Embryonic facial prominence (tissue), 1 donor: ENCODE results near the gene CAMSAP1.

ENCODE experiments used
- DNase-seq: peaks from one replicate; pipeline ENCODE4 v3.0.0-alpha.2; 2016; ENCODE audit errors: extremely low spot score

The CAMSAP1 gene

DNA sequence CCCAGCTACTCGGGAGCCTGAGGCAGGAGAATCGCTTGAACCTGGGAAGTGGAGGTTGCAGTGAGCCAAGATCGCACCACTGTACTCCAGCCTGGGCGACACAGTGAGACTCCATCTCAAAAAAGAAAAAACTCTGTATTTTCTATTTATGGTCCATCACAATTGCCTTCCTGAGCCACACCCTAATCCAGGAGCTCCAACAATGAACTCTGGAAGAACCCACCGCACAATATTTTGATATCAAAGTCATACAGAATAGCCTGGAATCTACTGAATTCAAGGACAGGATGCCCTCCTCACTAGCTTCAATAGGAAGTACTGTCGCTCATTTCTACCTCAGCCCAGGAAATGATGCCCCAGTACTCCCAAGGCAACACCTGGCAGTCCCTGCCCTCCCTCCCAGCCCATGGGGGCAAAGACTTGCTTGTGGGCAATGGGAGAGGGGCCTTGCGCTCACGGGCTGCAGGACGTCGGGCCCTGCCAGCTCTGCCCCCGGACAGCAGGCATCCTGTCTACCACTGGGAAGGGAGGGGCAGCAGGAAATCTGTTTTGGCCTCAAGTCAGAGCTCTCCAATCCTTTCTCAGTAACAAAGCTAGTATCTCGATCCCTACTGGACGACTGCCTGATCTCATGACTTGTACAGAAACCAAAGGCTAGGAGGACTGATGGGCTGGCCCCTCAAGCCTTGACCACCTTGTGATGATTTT, 34.1 kb upstream of the CAMSAP1 start:
- no peak for DNase-seq

DNA sequence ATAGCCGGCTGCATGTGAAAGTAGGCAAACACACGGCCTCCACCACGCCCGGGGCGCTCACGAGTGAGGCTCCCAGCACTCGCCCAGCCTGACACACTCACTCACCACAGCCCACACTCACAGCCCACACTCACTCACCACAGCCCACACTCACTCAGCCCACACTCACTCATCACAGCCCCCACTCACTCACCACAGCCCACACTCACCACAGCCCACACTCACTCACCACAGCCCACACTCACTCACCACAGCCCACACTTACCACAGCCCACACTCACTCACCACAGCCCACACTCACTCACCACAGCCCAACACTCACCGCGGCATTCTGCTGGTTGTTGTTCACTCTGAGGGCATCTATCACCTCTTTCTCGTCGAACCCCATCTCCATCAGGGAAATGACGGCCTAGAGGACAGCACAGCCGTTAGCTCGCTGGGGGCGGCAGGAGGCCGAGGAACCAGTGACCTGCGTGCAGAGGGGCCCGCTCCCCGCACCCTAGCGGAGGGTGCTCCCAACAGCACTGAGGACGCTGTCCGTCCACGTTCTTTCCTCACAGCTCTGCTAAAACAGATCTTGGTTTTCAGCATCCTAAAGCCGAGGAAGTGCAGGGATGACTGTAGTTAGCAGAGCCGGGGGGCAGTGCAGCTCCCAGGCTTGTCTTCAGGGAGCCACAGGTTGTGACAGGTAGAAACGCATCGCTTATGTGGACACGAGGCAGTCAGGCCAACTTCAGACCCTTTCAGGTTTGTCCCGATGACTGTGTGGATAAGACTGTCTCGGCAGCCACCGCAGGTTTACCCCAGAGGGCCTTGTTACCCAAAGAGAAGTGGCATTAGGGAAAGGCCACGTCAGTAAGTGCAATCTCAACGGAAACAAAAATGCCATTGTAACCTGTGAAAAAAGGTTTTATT, 32.3 kb upstream of the CAMSAP1 start:
- DNase-seq = no peak

DNA sequence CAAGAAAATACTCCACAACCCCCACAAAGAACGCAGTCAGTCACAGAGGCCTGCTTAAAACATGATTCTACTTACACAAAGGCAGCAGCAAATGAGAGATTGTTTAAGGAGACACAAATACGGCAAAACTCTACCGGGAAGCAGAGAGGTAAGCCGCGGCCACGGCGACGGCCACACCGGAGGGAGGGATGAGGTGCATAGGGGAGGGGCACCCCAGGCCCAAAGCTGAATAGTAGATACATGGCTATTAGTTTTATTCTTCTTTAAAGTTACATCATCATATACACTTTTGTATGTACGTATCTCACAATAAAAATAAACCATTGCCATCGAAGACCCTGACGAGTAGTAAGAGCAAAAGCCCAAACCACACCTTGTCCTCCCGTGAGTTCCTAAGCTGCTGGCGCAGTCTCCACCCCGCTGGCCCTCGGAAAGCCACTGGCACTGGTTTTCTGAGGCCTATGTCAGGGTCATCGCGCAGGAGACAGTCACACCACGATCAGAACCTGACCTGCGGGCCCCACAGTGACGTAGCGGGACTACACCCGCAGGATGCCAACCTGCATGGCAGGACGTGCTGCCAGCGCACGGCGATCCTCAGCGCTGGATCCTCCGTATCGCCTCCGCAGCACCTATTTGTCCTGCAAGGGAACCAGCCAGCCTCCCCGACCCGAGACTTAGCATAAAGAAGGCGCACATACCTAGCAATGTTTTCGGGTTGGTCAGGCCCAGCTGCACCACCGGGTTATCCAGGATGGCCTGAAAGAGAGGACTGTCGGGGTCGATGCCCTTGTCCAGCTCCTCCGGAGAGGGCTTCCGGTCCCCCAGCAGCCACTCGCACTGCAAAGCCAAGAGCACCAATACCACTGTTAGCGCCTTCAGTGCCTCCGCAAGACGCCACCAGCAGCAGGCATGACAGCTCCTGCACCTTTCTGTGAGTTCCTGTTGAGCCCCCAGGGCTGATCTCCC, 30.5 kb upstream of the CAMSAP1 start:
- no peak for DNase-seq

DNA sequence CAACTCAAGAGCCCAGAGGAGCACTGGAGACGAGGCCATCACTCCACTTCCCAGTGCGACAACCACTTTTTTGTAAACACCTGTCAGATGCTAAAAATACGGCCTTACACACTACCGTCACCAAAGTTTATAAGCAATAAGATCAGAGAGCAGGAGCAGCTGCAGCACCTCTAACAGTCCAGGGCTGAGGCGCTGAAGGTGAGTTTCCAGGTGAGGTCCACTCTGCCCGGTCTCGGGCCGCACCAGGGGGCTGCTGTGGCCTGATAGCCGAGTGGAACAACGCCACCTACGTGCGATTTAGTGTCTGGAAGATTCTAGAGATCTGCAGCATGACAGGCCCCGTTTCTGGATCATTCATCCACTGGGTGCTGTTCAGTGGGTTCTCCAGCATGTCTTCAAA, 25.8 kb upstream of the CAMSAP1 start:
- DNase-seq = no peak

DNA sequence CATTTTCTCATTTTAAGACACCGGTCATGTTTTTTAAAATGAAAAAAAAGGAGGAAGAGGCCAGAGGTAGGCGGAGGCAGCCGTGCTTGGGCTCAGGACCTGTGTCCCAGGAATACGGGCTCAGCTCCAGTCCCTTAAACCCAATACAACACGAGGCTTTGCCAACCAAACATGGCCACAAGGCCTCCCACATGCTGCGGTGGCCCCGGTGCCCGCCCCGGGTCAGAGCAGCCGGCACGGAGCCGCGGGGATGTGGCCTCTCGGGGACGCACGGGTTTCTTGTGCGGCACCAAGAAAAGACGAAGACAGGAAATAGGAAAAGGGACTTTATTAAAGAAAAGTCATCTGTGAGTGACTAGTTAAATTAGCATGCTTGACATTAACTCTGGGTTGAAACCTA, 25.3 kb upstream of the CAMSAP1 start:
- no peak for DNase-seq

DNA sequence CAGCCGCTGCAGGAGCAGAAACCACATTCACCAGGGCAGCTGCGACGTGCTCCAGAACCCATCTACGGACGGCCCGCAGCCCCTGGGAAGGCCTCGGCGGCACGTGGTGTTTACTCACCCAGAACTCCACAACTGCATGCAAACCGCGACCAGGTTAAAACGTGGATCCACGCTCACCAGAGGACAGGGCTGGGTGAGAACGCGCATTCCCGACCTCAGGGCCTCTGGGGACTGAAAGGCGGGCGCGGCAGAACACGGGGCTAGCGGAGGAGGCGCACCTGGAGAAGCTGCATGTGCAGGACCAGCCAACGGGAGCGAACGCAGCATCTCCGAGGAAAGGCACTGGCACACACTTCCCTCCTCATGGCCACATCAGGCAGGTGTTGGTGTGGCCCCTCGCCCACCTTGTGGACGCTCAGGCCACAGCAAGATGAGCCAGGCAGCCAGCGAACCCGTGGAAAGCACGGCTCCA, 24.0 kb upstream of the CAMSAP1 start:
- no peak for DNase-seq

DNA sequence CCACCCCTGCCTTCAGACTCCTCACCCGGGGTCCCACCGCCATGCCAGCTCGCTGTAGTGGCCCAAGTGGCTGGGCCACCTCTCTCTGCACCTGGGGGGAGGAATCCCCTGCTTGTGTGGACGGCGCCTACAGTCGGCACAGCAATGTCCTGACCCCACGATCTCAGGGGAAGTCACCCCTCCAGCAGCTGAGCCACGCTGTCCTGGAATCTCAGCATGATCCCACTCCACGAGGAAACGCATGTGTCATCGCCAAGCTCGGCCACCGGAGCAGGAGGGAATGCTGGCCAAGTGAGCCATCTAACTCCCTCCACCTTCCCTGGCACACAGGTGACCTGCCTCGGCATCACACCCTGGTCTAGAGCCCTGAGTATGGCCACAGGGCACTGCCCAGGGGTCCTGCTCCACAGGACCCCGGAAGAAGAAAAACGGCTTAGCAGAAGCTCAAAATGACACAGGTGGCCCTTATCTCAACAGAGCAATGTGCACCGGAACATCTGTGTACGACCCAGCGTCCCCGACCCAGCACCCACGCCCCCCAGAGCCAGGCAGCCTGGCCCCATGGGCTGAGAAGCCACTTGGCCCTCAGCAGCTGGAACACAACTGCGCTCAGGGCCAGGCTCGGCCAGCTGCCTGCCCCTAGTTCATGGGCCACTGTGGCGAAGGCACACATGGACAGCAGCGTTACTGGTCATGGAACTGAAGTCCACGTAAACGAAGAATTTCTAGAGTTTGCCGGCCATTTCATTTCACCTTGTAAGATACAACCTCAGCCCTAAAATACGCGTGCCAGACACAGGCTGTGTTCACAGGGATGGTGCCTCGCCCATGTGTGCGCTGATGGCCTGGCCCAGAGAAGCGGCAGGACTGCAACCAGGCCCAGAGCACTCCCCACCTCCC, 23.4 kb upstream of the CAMSAP1 start:
- DNase-seq = no peak

DNA sequence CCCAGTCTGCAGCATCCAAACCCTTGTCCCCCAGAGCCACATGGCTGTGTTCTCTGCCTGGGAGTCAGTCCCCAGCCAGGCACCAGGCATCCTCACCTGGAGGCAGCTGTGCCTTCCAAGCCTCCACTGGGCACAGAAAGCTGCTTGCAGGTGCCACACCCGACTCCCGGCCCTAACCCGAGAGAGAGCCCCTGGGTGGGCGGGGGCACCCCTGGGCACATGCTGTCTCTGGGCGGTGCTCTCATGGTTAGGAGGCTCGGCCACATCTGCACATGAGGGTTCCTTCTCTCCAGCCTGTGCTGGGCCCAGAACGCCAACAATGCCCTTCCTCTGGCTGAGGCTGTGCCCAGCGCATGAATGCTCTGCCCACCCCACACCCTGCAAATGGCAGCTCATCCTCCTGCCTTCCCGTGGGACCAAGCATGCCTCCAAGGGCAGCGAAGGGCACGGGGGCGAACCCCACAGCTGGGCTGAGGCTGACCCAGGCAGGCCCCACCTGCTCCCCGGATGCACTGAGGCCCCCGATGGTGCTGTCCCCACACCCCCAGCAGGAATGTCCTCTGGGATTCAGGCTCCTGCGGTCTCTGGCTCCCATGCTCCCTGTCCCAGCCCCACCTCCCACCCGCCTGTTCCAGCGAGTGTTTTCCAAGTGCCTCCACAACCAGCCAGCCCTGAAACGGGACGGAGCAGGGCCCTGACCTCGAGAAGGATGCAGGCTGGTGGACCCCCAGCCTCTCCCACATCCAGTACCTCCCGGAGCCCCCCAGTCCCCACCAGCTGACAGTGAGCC, 22.5 kb upstream of the CAMSAP1 start:
- no peak for DNase-seq

DNA sequence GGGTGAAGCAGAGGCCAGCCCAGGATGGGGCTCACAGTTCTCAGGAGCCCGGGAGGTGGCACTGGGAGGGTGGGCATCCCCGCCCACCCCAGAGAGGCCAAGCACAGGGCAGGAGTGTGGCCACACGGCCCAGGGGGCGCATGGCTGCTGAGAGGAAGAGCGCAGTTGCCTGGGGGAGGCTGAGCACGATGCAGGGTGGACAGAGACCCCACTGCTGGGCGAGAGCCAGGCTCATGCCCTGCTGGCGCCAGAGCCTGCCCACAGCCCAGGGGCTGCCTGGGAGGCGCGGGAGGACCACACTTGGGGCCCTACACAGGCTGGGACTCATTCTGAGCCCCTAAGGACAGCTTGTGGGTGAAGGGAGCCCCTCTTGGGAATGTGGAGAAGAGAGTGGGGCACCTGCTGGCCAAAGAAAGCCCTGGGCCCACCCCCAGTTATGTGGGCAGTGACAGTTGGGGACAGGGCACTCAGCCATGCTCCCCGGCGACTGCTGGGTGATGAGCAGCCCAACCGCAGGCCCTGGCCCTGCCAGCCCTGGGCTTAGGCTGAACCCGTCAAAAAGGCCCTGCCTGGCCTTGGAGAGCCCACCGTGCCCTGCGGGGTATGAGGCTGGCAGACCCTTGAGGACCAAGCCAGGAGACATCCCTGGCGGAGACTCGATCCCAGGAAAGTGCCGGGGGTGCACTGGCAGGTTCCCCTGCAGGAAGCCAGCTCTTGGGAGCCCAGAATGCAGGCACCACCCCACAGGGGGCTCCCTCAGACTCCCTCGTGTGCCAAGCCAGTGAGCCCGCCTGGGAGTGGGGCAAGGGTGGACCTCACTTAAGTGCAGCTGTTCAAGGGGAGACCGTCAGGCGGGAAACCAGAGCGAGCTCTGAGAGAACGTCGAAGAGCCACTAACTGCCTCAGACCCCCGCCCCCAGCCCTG, 21.6 kb upstream of the CAMSAP1 start:
- DNase-seq = no peak

DNA sequence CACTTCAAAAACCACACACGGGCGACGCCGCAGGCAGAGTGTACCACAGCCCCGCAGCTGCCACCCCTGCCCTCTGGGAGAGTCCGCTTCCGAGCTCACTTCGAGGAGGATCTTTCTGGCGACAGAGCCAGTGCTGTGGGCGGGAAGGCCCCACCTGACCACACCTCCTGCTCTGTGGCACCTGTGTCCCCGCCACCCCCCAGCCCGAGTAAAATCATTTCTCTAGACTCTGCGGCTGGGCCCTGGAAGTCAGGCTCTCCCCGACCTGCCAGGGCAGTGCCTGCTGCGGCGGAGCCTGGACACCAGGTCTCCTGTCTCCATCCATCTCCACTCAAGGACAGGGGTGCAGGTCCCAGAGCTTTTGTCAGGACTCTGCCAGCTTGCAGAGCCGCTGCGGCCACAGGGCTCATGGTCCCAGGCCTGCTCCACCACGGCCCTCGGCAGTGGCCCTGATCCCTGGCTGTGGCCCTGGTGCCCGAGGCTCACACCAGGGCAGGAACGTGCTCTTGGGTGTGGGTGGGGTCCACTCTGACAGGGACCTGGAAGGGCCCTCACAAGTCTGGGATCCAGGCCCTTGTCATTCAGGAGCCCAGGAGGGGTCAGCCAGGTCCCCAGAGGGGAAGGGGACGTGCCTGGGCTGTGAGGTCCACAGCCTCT, 20.9 kb upstream of the CAMSAP1 start:
- no peak for DNase-seq

DNA sequence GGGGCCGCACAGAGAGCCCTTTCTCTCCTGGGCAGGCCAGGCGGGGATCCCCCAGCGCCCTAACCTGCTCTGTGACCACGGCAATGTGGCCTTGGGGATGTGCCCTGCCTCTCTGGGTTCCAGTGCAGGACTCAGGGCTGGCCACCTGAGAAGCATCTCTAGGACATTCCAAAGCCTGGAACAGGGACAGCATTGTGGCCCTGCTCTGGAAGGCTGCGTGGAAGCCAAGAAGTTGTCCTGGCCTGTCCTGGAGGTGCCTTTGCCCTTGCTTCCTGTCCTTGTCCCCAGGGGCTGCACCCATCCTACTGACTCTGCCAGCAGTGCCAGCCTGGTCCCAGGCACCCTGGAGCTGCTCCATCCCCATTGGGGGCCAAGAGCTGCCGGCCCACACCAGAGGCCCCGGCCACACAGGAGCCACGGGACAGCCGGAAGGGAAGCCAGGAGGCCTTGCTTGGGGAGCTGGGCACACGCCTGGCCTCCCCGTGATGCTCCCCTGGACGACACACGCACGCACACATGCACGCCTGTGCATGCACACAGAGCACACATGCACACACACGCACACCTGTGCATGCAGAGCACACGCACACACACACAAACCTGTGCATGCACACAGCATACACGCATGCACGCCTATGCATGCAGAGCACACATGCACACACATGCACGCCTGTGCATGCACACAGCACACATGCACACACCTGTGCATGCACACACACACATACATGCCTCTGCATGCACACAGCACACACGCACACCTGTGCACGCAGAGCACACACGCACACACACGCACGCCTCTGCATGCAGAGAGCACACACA, 20.1 kb upstream of the CAMSAP1 start:
- no peak for DNase-seq

DNA sequence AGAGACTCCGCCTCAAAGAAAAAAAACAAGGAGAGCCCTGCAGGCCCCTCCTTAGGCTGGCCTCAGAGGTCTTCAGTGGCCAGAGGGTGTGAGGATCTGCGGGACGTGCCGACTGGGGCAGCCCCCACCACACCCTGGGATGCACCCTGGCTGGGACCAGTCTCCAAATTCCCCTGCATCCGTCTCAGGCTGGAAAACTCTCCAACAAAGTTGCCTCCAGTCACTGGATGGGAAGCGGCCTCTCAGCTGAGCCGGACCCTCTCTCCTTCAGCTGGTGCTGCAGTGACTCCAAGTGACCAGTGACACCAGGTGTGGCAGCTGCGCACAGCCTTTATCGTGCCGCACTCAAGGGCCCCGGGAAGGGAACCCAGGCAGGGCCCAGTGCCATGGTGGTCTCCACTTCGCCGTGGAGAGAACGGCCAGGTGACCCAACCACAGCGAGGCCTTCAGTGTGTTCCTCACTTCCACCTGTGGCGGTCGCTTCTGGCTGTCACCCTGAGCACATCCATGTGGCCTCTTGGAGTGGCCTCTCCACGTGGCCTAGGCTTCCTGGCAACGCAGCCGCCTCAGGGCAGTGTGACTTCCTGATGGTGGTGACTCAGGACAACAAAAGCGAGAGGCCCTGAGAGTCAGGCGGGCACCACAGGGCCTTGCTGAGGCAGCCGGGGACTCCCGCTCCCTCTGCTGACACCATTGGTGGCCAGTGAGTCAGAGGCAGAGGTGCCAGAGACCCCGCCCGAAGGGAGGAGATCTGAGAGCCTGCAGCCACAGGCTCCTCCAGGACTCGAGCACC, 19.3 kb upstream of the CAMSAP1 start:
- no peak for DNase-seq

DNA sequence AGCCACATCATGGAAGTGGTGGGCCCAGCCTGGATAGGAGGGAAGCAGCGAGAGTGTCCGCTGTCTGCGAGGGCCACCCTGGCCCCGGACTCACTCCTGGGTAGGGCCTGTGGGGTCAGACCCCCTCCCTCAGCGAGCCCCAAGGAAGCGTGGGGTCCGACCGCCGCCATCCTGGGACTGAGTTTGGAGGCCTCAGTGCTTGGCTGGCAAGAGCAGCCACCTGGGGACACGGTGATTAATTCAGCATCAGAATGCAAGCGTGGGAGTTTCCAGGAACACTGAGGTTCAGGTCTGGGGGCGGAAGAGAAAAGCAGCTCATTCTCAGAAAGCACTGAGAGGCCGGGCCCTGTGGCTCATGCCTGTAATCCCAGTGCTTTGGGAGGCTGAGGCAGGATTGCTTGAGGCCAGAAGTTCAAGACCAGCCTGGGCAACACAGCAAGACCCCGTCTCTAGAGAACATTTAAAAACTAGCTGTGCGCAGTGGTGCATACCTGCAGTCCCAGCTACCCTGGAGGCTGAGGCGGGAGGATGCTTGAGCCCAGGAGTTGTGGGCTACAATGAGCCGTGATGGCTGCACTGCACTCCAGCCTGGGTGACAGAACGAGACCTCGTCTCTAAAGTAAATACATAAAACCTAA, 18.3 kb upstream of the CAMSAP1 start:
- DNase-seq = no peak

DNA sequence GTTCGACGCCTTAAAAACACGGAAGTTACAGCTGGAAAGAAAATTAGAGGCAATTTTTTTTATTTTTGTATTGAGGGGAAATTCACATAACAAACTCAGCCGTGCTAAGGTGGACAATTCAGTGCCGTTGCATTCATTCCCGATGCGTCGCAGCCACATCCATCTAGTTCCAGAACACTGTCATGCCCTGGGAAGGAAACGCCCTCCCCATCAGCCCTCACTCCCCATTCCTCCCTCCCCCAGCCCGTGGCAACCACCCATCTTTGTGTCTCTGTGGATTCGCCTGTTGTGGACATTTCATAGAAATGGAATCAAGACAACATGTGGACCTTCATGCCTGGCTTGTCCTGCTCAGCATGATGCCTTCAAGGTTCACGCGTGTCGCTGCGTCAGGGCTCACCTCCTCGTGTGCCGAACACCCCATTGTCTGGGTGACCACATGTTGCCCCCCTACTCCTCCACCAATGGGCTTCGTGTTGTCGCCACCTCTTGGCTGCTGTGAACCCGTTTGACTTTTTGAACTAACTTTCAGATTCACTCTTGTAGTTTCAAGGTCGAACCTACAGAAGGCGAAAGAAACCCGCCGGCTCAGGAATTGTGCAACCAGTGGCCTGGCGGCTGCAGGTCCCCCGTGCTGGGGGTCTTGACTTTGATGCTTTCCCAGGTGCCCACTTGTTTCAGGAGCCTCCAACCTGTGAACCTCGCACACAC, 17.4 kb upstream of the CAMSAP1 start:
- DNase-seq = no peak

DNA sequence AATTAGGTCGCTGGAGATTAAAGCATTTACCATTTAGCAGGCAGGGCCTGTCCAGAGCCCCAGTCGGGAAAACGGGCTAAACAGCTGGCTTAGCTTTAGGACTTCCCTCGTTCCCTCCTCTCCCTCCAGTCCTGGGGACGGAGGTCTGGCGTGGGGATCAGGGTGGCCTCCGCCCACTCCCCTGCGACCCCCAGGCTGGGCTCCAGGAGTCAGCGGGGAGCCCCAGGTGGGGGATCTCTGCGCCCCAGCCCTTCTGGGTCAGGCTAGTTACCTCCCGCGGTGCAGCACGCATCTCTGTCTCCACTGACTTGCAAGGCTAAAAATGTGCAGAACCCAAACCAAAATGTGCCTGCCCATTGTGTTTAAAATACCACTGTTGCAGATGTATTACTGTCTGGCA, 16.2 kb upstream of the CAMSAP1 start:
- DNase-seq = no peak
